Gastrocnemius medialis (tissue), 4 donors: Measurements from ENCODE around the gene MTG2.

Experiments used
- CTCF ChIP-seq, 5 experiments: fragments of 450-650 bp in 3 of 5; fragments of 200-600 bp in 2 of 5; sonication (generic) in 2 of 5; IDR thresholded peaks in 4 of 5; conservative IDR thresholded peaks in 1 of 5; 1 replicate in 4 of 5; 2 replicates in 1 of 5; pipeline ENCODE4 v1.5.1; 2016 to 2019; ENCODE audit warnings: antibody characterized with exemption in 5 of 5, mild to moderate bottlenecking in 3 of 5, moderate library complexity in 3 of 5
- POLR2A ChIP-seq, 2 donors: fragments of 450-650 bp; IDR thresholded peaks; one replicate each; pipeline ENCODE4 v1.6.1; 2017; ENCODE audit warnings: antibody characterized with exemption in 2 of 2, mild to moderate bottlenecking in 2 of 2, moderate library complexity in 2 of 2

- TF ChIP-seq POLR2A (IDR thresholded peaks at IDR 0.05) (no peak), CTCF (IDR thresholded peaks at IDR 0.05 in 4 of 5, conservative IDR thresholded peaks at IDR 0.05 in 1 of 5) (no peak)
These were observed 22.0 kb upstream of the MTG2 start for GRCh38 chr20:62160876-62161275.
